IPS-18a (cell line): ENCODE measurements around the gene DLGAP4.

Experiments used
- H3K27ac ChIP-seq: one replicate; pipeline ENCODE4 v1.5.1; 2013; ENCODE audit warnings: low read length
- H3K27me3 ChIP-seq: one replicate; pipeline ENCODE4 v1.6.1; 2013; ENCODE audit warnings: mild to moderate bottlenecking, low read length; ENCODE audit not compliant: control insufficient read depth, insufficient read depth
- H3K36me3 ChIP-seq: one replicate; pipeline ENCODE4 v1.6.1; 2013; ENCODE audit warnings: low read depth, low read length; ENCODE audit not compliant: control insufficient read depth
- H3K4me1 ChIP-seq: one replicate; pipeline ENCODE4 v1.6.1; 2013; ENCODE audit warnings: low read depth, low read length; ENCODE audit not compliant: control insufficient read depth
- H3K4me3 ChIP-seq: one replicate; pipeline ENCODE4 v1.5.1; 2013; ENCODE audit warnings: low read length
- H3K9ac ChIP-seq: one replicate; pipeline ENCODE4 v1.6.1; 2013; ENCODE audit warnings: mild to moderate bottlenecking, low read length, moderate library complexity
- H3K9me3 ChIP-seq: one replicate; pipeline ENCODE4 v1.6.1; 2013; ENCODE audit warnings: low read depth, low read length; ENCODE audit not compliant: control insufficient read depth

The DLGAP4 gene

GRCh38 chr20:36573798-36574365, 267.7 kb downstream of the DLGAP4 start:
- peaks cover 42% of the 10 kb centered on the region for H3K4me1 ChIP-seq
- no peak overlapping the region for H3K27ac ChIP-seq

DNA sequence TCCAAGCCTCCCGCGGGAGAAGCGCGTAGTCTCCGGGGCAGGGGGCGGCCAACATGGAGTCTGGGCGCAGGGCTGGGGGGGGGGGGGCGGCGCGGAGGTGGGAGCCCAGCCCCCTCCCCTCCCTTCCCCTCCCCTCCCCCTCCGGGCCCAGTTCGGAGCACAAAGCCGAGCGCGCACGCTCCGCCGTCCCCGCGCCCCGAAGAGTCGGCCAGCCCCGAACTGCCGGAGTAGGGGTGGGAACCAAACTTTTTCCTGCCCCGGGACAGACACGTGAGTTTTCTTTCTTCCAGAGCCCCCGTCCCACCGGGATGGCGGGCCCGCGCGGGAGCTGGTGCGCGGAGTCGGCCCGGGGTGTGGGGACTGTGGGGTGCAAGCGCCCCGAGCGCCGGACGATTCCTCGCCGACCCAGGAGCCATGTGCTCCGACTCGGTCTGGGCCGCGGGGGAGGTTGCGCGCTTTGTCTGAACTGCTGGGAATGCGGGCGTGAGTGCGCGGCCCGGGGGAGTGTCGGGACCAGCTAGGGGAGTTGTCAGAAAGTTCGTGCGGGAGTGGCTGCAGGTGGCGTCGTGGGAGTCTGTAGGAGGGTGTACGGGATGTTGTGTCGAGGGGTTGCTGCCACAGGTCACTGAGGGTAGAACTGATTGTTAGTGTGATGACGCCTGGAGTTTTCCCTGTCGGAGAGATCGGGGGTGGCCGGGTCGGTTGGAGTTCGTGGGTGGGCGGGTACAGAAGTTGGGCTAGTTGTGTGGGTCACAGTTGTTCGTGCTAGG, 268.4 kb downstream of the DLGAP4 start:
- H3K9ac ChIP-seq: peak overlapping the region; percentile 92
- H3K9me3 ChIP-seq: no peaks in the 10 kb centered on the region
- peak overlapping the region; percentile 86 for H3K4me3 ChIP-seq
- H3K4me1 ChIP-seq: peaks cover 40% of the 10 kb centered on the region
- no peaks in the 10 kb centered on the region for H3K27me3 ChIP-seq
- H3K27ac ChIP-seq: peak overlapping the region; percentile 64
- peaks cover 9% of the 10 kb centered on the region for H3K36me3 ChIP-seq

More at GRCh38 chr20:36573798-36574365, 267.7 kb downstream of the DLGAP4 start:
- H3K9me3 ChIP-seq: no peaks in the 10 kb centered on the region
- H3K9ac ChIP-seq: peak overlapping the region; percentile 92
- peaks cover 4% of the 10 kb centered on the region for H3K36me3 ChIP-seq
- peak overlapping the region; percentile 86 for H3K4me3 ChIP-seq
- H3K27me3 ChIP-seq: no peaks in the 10 kb centered on the region

GRCh38 chr20:36576081-36576445, 269.9 kb downstream of the DLGAP4 start:
- H3K4me3 ChIP-seq: no peak overlapping the region
- H3K9ac ChIP-seq: no peak overlapping the region
- no peaks in the 10 kb centered on the region for H3K9me3 ChIP-seq
- no peak overlapping the region for H3K27ac ChIP-seq
- no peaks in the 10 kb centered on the region for H3K27me3 ChIP-seq
- peaks cover 29% of the 10 kb centered on the region for H3K4me1 ChIP-seq
- peaks cover 19% of the 10 kb centered on the region for H3K36me3 ChIP-seq
